Measurements from ENCODE around the gene SEPTIN8.
"Not testable (repeated sequence)": the region's sequence is repeated elsewhere in the genome, so short reads cannot be mapped to it uniquely, and the experiment has no call there.

Gene SEPTIN8

DNA sequence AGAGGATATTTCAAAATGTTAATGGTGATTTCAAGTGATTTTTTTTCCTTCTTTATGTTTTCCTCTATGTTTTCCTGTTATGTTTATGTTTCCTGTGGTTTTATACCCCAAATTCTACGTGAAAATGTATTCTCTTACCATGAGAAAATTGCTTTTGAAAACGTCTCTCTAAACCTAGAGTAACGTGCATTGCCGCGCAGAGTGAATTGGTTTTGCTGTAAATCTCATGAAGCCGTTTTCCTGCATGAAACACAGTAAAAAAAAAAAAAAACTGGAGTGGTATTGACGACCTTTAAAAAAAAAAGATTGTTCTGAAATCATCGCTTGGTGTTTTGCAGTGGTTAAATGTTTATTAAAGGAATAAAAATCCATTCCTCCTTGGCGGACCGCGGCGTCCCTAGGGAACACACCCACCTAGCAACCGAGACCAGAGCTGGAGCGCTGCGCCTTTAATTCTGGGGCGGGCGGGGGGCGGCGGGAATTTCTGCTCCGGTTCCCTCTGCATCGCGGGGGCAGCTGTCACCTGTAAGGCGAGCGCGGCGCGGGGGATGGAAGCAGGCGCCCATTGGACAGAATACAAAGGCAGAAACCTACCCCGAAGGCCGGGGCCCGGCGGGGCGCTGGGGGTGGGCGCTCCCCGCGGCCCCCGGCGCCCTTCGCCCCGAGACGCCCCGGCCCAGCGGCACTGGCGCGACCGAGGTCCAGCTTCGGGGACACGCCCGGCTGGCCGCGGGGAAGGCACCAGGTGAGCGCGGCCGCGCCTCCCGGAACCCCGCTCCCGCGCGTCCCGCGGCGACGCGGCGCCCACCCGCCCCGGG, 36.0 kb upstream of the SEPTIN8 start, which contains the start of gene SOWAHA:
Gene SOWAHA, plus strand, starts transcription at position 522 of the 818 bp plus-strand sequence. CDS start 320 bp downstream, outside the sequence.
- no peak for DNase-seq

DNA sequence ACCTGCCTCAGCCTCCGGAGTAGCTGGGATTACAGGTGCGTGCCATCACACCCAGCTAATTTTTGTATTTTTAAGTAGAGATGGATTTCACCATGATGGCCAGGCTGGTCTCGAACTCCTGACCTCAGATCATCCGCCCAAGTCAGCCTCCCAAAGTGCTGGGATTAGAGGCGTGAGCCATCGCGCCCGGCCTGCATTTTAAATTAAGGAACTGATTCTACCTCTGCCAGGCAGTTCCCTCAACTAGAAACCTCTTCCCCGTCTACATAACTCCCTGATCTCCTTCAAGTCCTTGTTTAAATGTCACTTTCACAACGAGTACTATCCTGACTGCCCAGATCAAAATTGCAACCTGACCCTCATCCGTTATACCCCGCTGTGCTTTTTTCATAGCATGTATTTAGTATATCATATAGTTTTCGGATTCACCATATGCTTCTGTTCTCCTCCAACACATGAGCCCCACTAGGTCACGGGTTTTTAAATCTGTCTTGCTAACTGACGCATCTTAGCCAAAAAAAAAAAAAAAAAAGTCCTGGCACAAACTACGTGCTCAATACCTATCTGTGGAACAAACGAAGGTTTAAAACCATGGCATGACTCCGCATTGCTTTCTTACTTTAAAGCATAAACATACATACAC, 35.2 kb upstream of the SEPTIN8 start:
- no peak for DNase-seq

DNA sequence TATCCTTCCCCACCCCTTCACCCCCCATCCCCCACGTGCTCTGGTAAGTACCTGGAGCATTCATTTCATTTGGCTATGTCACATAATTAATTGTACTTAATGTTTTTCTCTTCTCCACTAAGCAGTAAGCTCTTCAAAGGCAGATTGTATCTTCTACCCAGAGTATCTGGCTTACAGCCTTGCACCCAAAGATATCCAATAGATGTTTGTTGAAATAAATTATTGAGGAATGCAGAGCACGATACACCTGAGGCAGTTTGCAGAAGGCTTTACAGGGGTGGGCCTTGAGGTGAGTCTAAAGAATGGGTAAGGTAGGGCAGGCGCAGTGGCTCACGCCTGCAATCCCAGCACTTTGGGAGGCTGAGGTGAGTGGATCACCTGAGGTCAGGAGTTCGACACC, 33.6 kb upstream of the SEPTIN8 start:
- DNase-seq: no peak

DNA sequence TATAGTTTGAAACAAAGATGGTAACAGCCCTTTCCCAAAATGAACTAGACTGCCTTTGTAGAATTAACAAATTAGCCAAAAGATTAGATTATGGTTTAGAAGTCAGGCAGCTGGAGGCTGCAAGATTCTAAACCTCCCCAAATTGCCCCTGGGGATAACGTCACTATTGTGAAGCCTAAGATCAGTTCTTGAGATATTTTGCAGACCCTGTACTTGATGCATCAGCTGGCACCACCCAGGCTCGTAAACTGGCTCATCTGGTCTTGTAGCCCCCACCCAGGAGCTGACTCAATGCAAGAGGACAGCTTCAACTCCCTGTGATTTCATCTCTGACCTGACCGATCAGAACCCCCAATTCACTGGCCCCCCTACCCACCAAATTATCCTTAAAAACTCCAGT, 31.8 kb upstream of the SEPTIN8 start:
- DNase-seq: no peak

DNA sequence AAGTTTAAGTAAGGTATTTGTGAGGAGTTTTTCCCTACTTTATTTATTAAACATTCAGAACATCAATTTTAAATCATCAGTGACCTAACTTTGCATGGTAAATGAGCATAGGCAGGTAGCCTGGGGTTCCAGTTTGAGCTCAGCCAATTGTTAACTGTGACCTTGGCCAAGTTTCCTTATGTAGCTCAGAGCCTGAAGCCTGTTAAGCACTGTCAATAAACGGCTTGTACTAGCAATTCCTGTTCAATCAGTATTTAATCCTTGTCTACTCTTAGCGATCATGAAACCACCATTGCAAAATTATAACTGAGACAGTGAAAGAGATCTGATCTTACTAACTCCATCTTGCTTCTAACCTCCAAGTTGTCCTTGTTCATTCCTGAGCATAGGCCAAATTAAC, 31.4 kb upstream of the SEPTIN8 start:
- DNase-seq: no peak

DNA sequence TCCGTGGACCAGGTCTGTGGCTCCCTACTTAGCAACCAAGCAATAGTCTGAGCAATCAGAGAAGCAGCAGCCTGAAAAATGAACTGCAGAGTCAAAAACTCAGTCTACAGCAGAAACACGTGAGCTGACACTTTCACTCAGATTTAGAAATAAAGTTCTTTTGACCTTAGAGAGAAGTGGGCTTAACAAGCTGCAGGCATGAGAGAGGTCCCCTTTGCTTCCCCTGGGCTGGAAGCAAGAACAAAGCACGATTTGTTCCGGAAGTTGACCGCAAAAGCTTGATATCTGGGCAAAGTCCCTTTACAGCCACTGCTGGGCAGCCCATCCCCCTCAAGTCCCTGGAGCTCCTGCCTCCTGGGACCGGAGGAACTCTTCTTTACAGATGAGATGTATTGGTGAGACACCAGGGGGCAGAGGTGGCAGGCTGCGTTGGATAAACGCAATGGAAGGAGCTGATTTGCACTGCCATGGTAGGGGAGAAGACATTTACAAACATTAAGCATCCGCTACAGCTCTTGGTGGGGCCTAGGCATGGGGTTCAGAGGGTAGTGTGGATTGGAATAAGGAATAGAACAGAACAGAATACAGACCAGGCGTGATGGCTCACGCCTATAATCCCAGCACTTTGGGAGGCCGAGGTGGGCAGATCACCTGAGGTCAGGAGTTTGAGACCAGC, 30.3 kb upstream of the SEPTIN8 start:
- DNase-seq: no peak

DNA sequence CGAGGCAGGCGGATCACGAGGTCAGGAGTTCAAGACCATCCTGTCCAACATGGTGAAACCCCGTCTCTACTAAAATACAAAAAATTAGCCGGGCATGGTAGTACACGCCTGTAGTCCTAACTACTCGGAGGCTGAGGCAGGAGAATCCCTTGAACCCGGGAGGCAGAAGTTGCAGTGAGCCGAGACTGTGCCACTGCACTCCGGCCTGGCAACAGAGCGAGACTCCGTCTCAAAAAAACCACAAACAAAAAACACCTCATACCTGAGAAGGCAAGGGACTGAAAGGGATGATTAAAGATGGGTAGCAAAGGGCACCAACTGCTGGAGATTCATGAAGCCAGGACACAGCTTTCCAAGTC, 29.7 kb upstream of the SEPTIN8 start:
- not testable (repeated sequence) for DNase-seq

DNA sequence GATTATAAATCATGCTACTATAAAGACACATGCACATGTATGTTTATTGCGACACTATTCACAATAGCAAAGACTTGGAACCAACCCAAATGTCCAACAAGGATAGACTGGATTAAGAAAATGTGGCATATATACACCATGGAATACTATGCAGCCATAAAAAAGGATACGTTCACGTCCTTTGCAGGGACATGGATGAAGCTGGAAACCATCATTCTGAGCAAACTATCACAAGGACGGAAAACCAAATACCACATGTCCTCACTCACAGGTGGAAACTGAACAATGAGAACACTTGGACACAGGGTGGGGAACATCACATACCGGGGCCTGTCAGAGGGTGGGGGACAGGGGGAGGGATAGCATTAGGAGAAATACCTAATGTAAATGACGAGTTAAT, 28.8 kb upstream of the SEPTIN8 start:
- not testable (repeated sequence) for DNase-seq

DNA sequence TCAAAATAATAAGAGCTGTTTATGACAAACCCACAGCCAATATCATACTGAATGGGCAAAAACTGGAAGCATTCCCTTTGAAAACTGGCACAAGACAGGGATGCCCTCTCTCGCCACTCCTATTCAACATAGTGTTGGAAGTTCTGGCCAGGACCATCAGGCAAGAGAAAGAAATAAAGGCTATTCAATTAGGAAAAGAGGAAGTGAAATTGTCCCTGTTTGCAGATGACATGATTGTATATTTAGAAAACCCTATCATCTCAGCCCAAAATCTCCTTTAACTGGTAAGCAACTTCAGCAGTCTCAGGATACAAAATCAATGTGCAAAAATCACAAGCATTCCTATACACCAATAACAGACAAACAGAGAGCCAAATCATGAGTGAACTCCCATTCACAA, 27.2 kb upstream of the SEPTIN8 start:
- DNase-seq: not testable (repeated sequence)

DNA sequence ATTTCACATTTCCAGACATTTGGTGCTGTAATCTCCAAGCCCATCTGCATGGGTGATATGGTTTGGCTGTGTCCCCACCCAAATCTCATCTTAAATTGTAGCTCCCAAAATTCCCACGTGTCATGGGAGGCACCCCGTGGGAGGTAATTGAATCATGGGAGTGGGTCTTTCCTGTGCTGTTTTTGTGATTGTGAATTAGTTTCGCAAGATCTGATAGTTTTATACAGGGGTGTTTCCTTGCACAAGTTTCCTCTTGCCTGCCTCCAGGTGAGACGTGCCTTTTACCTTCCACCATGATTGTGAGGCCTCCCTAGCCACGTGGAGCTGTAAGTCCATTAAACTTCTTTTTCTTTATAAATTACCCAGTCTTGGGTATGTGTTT, 25.6 kb upstream of the SEPTIN8 start:
- not testable (repeated sequence) for DNase-seq

DNA sequence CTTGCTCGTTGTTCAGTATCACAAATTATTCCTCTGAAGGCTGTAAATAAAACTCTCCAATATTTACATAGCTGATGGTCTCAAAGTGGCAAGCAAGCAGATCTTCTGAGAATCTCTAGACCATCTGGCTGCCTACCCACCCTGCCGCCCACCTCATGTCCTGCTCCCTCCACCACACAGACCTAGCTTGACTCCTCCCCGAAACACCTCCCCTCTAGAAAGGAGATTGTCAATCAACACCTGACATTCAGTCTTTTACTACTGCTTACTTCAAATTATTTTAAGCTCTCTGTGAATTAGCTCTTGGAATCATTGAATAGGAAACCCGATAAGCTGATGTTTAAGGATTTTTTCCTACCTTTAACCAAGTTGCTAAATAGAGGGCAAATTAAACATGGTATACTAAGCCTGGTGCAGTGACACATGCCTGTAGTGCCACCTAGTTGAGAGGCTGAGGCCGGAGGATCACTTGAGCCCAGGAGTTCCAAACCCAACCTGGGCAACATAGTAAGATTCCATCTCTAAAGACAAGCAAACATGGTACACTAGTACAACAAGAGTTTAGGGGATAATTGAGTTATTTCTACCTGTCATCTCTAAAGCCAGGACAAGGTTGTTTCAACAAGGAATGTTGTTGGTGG, 25.1 kb upstream of the SEPTIN8 start:
- DNase-seq: no peak

DNA sequence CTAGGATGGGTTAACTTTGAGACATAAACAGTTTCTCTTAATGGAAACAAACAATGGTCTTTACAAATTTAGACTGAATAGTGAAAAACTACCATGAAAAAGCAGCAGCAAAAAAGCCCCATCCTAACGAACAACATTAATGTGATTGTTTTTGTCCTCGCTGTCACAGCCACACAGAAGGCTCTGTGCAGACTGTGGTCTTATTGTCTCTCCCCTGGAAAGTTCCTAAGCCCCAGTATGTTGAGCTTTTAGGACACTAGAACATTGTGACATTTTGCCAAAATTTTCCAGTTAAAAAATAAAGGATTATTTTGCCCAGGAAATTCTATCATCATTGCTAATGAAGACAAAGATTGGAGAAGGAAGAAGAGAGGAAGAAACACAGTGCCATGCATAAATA, 23.5 kb upstream of the SEPTIN8 start:
- DNase-seq: no peak

DNA sequence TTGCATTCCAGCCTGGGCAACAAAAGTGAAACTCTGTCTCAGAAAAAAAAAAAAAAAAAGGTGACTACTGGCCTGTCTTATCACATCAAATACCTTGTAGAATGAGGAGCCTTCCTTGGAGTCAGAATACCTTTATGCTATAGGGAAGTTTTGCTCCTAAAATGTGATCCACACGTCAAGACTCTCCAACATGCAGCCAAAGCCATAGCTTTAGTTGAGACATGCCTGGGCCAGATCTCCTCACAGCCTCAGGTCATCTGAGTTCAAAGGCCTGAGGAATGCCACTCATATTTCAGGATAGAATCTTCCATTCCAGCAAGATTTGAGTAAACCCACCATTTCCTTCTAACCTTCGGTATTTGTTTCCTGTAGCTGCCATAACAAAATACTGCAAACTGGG, 22.4 kb upstream of the SEPTIN8 start:
- DNase-seq: no peak

DNA sequence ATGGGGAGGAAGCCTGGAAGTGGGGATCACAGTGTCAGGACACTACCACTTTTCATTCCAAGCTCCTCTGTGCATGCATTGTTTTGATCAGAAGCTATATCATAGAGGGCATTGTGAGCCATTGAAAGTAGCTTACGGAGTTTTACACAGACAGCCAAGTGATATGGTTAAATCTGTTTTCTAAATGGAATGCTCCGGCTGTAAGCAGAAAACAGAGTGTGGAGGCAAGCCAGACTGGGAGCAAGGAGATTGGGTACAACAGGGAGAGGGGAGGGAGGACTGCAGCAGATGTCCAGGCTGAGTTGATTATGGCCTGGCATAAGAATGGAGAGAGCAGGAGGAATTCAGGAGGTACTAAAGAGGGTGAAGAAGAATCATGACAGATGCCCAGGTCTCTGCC, 20.6 kb upstream of the SEPTIN8 start:
- DNase-seq: no peak

DNA sequence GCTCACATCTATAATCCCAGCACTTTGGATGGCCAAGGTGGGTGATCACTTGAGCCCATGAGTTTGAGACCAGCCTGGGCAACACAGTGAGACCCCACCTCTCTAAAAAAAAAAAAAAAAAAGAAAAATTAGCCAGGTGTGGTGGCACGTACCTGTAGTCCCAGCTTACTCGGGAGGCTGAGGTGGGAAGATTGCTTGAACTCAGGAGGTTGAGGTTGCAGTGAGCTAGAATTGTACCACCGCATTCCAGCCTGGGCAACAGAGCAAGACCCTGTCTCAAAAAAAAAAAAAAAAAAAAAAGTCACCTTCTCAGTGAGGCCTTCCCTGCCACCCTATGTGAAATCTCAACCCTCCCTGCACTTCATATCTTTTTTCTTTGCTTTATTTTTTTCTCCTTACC, 14.0 kb upstream of the SEPTIN8 start:
- DNase-seq: no peak

DNA sequence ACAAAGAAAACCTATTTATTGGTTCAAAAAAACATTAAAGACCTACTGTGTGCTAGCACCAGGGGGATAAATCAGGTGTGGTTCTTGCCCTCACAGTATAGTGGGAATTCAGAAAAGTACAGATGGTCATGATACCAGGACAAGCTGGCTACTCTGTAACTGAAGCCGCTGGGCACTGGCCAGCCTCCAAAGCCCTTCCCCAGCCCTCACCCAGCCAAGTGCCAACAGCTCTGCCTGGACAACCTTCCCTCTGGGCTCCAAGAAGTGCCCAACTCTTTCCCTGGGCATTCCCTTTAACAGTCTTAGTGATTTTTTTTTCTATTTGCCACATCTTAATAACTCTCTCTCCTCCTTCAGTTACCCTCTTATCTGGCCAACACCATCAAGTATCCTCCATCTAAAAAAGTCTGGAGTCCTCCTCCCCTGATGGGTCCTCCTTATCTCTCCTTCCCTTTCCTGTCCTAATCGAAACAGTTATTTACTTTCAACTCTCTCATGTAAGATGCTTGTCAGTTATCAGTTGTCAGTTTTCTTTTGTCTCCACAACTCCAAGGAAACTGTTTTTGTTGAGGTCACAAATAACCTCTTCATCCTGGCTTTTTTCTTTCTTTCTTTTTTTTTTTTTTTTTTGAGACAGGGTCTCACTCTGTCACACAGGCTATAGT, 13.3 kb upstream of the SEPTIN8 start:
- DNase-seq: no peak

DNA sequence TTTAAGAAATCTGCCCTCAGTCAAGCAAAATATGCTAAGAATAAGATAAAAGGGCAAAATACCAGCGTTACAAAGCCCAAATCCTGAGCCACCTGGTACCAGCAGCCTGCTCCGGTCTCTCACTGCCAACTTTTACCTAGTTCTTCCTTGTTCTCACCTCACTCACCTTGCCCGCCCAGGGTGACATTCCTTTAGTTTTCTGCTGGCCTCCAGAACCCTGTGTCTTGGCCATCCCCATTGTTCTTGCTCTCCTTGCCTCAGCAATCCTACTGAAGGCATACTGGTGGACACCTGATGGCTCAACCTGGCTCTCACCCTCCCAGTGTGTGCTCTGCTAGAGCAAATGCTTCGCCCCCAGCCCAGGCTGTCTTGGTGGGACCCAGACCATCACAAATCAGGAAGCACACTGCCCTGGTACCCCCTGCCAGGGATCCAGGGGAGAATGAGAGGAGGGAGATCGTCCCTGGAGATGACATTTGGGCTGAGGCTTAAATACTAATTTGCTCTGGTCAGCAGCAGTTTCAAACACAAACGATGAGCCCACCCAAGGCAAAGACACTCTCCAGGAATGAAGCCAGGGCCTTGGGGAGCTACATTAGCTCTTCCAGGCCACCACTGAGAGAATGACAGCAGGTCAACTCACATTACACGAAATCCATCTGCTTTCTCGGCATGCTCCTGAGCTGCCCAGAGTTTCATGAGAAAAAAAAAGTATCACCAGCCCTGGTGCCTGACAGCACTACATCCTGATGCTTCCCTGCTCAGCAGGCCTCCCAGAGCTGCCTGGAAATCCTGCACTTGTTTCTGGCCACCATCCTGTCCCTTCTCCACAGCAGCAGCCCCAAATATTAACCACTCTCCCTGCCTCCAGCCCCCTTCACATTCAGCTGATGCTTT, 12.2 kb upstream of the SEPTIN8 start:
- DNase-seq: no peak

DNA sequence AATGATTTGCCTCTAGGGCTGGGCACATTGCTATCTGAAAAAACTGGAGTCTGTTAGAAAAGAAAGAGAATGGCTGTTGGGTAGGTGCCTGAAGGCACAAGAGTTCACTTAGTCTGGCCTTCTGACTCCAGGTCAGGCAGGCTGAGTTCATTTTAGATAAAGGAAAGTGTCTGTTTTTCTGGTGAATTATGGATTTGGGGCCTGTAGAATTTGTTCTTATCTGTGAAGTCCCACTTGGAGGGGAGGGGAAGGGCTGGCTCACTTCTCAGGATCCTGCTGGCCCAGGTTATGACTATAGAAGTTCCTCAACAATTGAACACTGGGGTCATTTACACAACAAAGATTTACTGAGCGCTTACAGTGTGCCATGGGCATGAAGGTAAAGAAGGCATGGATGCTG, 11.5 kb upstream of the SEPTIN8 start:
- DNase-seq: no peak

DNA sequence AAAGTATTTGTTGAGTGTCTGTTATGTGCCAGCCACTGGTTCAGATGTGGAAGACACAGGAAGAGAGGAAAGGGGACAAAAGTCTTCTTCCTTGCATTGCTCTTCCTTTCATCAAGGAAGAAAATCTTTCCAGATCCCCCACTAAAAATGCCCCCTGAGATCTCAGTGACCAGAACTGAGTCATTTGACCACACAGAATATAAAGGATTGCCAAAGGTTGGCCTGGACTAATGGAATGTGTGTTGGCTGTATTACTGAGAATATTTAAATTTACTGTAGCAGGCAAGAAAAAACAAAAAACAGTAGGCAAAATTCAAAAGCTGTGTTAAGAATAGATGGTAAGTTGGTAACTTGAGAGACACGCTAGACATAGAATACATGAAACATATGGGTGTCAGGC, 10.0 kb upstream of the SEPTIN8 start:
- no peak for DNase-seq

DNA sequence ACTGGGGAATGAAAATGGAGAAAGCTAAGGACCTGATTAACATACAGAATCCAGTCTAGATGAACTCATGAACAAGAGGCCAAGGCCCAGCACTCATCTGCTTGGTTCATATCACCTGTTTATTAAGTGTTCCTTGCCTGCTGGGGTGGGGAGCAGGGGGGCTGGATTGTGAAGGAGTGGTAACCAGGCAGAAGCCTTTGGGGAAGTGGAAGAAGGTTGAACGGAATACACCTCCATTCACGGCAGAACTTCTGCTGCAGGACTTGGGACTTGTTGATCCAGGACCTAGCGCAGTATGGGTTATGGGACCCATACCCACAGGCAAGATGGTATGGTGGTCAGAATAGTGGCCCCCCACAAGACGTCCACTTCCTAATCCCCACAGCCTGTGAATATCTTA, 8.8 kb upstream of the SEPTIN8 start:
- DNase-seq: no peak

DNA sequence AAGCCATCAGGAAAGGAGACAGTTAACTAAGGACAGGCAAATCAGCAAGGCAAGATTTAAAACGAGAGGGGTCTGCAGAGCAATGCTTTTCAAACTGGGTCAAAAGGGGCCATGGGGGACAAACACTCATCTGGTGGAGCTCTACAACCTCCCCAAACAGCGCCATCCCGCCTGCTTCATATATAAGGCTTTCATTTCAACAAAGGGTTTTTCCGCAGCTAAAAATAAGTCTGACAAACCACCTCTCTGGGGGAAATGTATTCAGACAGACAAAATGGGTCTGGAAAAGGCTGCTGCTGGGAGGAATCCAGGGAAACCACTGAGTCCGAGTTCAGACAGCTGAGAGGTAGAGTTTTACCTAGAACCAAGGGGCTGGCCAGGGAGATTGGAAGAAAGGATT, 8.3 kb upstream of the SEPTIN8 start:
- DNase-seq: no peak

DNA sequence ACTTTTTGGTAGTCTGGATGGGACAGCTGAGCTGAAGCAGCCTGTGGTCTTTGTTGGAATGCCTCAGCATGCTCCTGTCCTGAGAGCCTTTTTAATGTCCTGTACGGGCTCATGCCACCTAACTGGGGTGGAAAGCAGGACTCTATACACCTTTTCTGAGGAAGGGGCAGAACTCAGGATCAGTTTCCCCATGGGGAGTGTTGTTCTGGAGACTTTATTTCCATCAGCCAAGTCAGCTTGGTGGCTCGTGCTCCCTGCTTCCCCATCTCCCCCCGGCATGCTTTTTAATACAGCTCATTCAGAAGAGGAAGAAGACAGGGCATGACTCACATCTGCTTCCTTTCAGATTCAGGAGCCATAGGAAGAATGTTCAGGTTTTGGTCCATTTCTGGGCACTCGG, 5.1 kb upstream of the SEPTIN8 start:
- DNase-seq: no peak

All from SHP77 (cell line).